HCT116 (cell line): ENCODE data around the gene SPHK1. TPM values are rescaled to one million over a fixed set of nuclear protein-coding genes. Genes with fewer than 3 reads are reported as not detected.

Source experiments
- ATAC-seq: fragments of 200-7000 bp; cut with Tn5 transposase; 2 replicates; pipeline ENCODE4 v1.9.1; 2020; ENCODE audit warnings: mild to moderate bottlenecking, moderate library complexity
- BruUV-seq: library from RNA; stranded (reverse); fragments of 400-500 nt; replicated peaks from 2 replicates; lab custom pipeline; 2021; lab: Mats Ljungman, UMichigan
- CTCF ChIA-PET: fragments of 300-600 bp; sonication (Branson Sonifier 250); formaldehyde crosslinking; loops from one replicate; lab custom pipeline; 2021; ENCODE audit warnings: antibody characterized with exemption; lab: Charles Lee
- POLR2A ChIA-PET: fragments of 300-600, 350-600 bp; sonication (Branson Sonifier 250); formaldehyde crosslinking; loops from one replicate; lab custom pipeline; 2021; ENCODE audit warnings: antibody characterized with exemption; lab: Charles Lee
- RAD21 ChIA-PET, 2 experiments: fragments of 300-600 bp; sonication (Branson Sonifier 250); formaldehyde crosslinking; loops; one replicate each; lab custom pipeline; 2023; ENCODE audit warnings: low total read pairs in 2 of 2; ENCODE audit not compliant: uncharacterized antibody in 2 of 2, unreplicated experiment in 2 of 2, low non-redundant PET in 1 of 2; lab: Charles Lee
- DNase-seq: peaks from one replicate; pipeline ENCODE4 v3.0.0-alpha.2; 2010; ENCODE audit warnings: low read depth, low spot score
- H2AFZ ChIP-seq: fragments of 200-600 bp; shearing (Covaris generic), sonication (generic); 2 replicates; pipeline ENCODE4 v1.6.1; 2017; ENCODE audit warnings: low read depth, mixed run types, mixed read lengths, antibody characterized with exemption, low read length; ENCODE audit not compliant: poor library complexity, severe bottlenecking
- H3K27ac ChIP-seq: 2 replicates; pipeline ENCODE4 v1.5.1; 2012; ENCODE audit warnings: low read depth, low read length
- H3K27me3 ChIP-seq: fragments of 200-600 bp; sonication (generic); 2 replicates; pipeline ENCODE4 v1.6.1; 2016; ENCODE audit warnings: mixed run types, low read length, mixed read lengths; ENCODE audit not compliant: insufficient read depth
- H3K36me3 ChIP-seq, 2 experiments: fragments of 200-500 bp in 1 of 2; fragments of 200-600 bp in 1 of 2; sonication (Bioruptor generic) in 1 of 2; sonication (generic) in 1 of 2; 2 replicates each; pipeline versions ENCODE4 v1.5.1 to v1.6.1; 2014 to 2016; ENCODE audit warnings: low read length in 2 of 2, inconsistent platforms in 1 of 2, mixed read lengths in 1 of 2, mixed run types in 1 of 2; ENCODE audit not compliant: insufficient read depth in 2 of 2, control insufficient read depth in 1 of 2
- H3K4me1 ChIP-seq, 2 experiments: fragments of 200-600 bp in 1 of 2; sonication (generic) in 1 of 2; 2 replicates each; pipeline versions ENCODE4 v1.5.1 to v1.6.1; 2012 to 2017; ENCODE audit warnings: low read length in 2 of 2, inconsistent platforms in 1 of 2, mild to moderate bottlenecking in 1 of 2, mixed read lengths in 1 of 2, mixed run types in 1 of 2, moderate library complexity in 1 of 2; ENCODE audit not compliant: insufficient read depth in 2 of 2, control insufficient read depth in 1 of 2
- H3K4me2 ChIP-seq: fragments of 200-600 bp; sonication (generic); 2 replicates; pipeline ENCODE4 v1.6.1; 2017; ENCODE audit warnings: mixed run types, low read length, mixed read lengths
- H3K4me3 ChIP-seq, 2 experiments: fragments of 200-600 bp in 1 of 2; sonication (generic) in 1 of 2; replicated peaks in 1 of 2; 2 replicates each; pipeline ENCODE4 v1.5.1; 2011 to 2016; ENCODE audit warnings: low read length in 2 of 2, control low read depth in 1 of 2, low read depth in 1 of 2, mild to moderate bottlenecking in 1 of 2, mixed read lengths in 1 of 2, mixed run types in 1 of 2
- H3K79me2 ChIP-seq: fragments of 200-600 bp; sonication (generic); 2 replicates; pipeline ENCODE4 v1.6.1; 2017; ENCODE audit warnings: mild to moderate bottlenecking, mixed run types, low read length, moderate library complexity, mixed read lengths; ENCODE audit not compliant: insufficient read depth
- H3K9ac ChIP-seq: fragments of 200-600 bp; sonication (generic); 2 replicates; pipeline ENCODE4 v1.6.1; 2016; ENCODE audit warnings: low read length, mixed read lengths
- H3K9me2 ChIP-seq: fragments of 200-600 bp; sonication (generic), shearing (Covaris generic); 2 replicates; pipeline ENCODE4 v1.6.1; 2017; ENCODE audit warnings: mixed run types, mild to moderate bottlenecking, moderate library complexity; ENCODE audit not compliant: insufficient read depth
- H3K9me3 ChIP-seq, 2 experiments: fragments of 200-500 bp in 1 of 2; fragments of 200-600 bp in 1 of 2; sonication (Bioruptor generic) in 1 of 2; sonication (generic) in 1 of 2; 2 replicates each; pipeline ENCODE4 v1.6.1; 2014 to 2017; ENCODE audit warnings: low read length in 2 of 2, mixed read lengths in 2 of 2, inconsistent platforms in 1 of 2, low read depth in 1 of 2, mild to moderate bottlenecking in 1 of 2, mixed run types in 1 of 2, moderate library complexity in 1 of 2; ENCODE audit not compliant: control insufficient read depth in 1 of 2, insufficient read depth in 1 of 2
- H4K20me1 ChIP-seq: fragments of 200-600 bp; sonication (generic), shearing (Covaris generic); 2 replicates; pipeline ENCODE4 v1.6.1; 2017; ENCODE audit warnings: mixed run types, mild to moderate bottlenecking, moderate library complexity; ENCODE audit not compliant: insufficient read depth
- EGR1 ChIP-seq: IDR thresholded peaks from 2 replicates; pipeline ENCODE4 v1.6.1; 2012; ENCODE audit warnings: low read depth
- ELF1 ChIP-seq: IDR thresholded peaks from 2 replicates; pipeline ENCODE4 v1.6.1; 2012; ENCODE audit warnings: low read depth, borderline replicate concordance
- POLR2A ChIP-seq: IDR thresholded peaks from 2 replicates; pipeline ENCODE4 v1.7.0; 2011; ENCODE audit warnings: borderline replicate concordance; ENCODE audit not compliant: insufficient read depth, insufficient read length; ENCODE audit errors: extremely low read depth
- ZFX ChIP-seq: fragments of 450-650 bp; IDR thresholded peaks from 2 replicates; pipeline ENCODE4 v1.6.1; 2017
- ZNF274 ChIP-seq: fragments of 200-500 bp; sonication (Bioruptor generic); IDR thresholded peaks from 2 replicates; pipeline ENCODE4 v1.6.1; 2014; ENCODE audit warnings: mild to moderate bottlenecking, low read depth, low read length, inconsistent platforms
- intact Hi-C: fragments of 100-400 bp; cut with micrococcal nuclease; formaldehyde crosslinking; loops from 2 replicates; pipeline ENCODE4 v1.10.0; 2022
- total RNA-seq: library from RNA; stranded (reverse); gene quantifications from one replicate; pipeline ENCODE4 v1.2.1, GENCODE V29; 2021; ENCODE audit not compliant: unreplicated experiment
- TF ChIP-seq, protein P1 (sequence below): IDR thresholded peaks from 2 replicates; pipeline ENCODE4 v1.6.1; 2012; ENCODE audit warnings: low read depth
- TF ChIP-seq, protein P2 (sequence below): IDR thresholded peaks from 2 replicates; pipeline ENCODE4 v1.6.1; 2012

Gene SPHK1
- total RNA-seq, 1 experiment from 2014 or later = 4.6 TPM

GRCh38 chr17:76410328-76410965, 26.0 kb downstream of the SPHK1 start:
- H3K27me3 ChIP-seq = no peaks in the 10 kb centered on the region
- no peak overlapping the region for H3K27ac ChIP-seq
- TF ChIP-seq, protein P1, sequence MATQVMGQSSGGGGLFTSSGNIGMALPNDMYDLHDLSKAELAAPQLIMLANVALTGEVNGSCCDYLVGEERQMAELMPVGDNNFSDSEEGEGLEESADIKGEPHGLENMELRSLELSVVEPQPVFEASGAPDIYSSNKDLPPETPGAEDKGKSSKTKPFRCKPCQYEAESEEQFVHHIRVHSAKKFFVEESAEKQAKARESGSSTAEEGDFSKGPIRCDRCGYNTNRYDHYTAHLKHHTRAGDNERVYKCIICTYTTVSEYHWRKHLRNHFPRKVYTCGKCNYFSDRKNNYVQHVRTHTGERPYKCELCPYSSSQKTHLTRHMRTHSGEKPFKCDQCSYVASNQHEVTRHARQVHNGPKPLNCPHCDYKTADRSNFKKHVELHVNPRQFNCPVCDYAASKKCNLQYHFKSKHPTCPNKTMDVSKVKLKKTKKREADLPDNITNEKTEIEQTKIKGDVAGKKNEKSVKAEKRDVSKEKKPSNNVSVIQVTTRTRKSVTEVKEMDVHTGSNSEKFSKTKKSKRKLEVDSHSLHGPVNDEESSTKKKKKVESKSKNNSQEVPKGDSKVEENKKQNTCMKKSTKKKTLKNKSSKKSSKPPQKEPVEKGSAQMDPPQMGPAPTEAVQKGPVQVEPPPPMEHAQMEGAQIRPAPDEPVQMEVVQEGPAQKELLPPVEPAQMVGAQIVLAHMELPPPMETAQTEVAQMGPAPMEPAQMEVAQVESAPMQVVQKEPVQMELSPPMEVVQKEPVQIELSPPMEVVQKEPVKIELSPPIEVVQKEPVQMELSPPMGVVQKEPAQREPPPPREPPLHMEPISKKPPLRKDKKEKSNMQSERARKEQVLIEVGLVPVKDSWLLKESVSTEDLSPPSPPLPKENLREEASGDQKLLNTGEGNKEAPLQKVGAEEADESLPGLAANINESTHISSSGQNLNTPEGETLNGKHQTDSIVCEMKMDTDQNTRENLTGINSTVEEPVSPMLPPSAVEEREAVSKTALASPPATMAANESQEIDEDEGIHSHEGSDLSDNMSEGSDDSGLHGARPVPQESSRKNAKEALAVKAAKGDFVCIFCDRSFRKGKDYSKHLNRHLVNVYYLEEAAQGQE = no peak
- TF ChIP-seq, protein P2, sequence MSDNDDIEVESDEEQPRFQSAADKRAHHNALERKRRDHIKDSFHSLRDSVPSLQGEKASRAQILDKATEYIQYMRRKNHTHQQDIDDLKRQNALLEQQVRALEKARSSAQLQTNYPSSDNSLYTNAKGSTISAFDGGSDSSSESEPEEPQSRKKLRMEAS = no peak
- TF ChIP-seq ZNF274 (no peak), EGR1 (no peak), POLR2A (no peak), ZFX (no peak), ELF1 (no peak)
- no peaks in the 10 kb centered on the region for H3K9me2 ChIP-seq
- ChIA-PET CTCF (interaction anchor here (0.6 to 4.7 kb wide), 9 partner anchors 13 to 96 kb away, joined by 3 to 24 read pairs (median 4); partner anchors contain the start of gene SPHK1), RAD21 (interaction anchor here in 1 of 2 experiments (0.6 kb wide), 1 partner anchor 39 kb away, joined by 5 read pairs; no protein-coding TSS in a partner anchor), POLR2A (no interaction called here)
- no TSS peak for BruUV-seq
- DNase-seq (no peak), ATAC-seq (no peak)
- H3K9ac ChIP-seq = no peak overlapping the region
- no peak overlapping the region for H3K4me2 ChIP-seq
- no peak overlapping the region for H2AFZ ChIP-seq
- peaks cover 0 to 3% of the 10 kb centered on the region in 2 experiments; a peak in 1 of 4 replicates for H3K36me3 ChIP-seq
- H3K79me2 ChIP-seq = peaks cover 82% of the 10 kb centered on the region
- no peaks in the 10 kb centered on the region for H3K9me3 ChIP-seq
- peaks cover 13% of the 10 kb centered on the region; the same call in 1 of the 2 replicates for H4K20me1 ChIP-seq
- peaks cover 0 to 5% of the 10 kb centered on the region in 2 experiments; a peak in 2 of 4 replicates for H3K4me1 ChIP-seq
- intact Hi-C loops = no loop called here
- no peak overlapping the region for H3K4me3 ChIP-seq
